GM21515 (cell line): ENCODE results near the gene RBCK1.
A peak's percentile ranks its signal among the peaks of the same experiment; 100 is the strongest.

Experiments used
- ATAC-seq: cut with Tn5 transposase; IDR thresholded peaks from one replicate; pipeline ENCODE4 v1.9.1; 2021; ENCODE audit not compliant: unreplicated experiment

RBCK1 gene

GRCh38 chr20:416950-417800 is 9.1 kb downstream of the RBCK1 start:
- no peak for ATAC-seq

GRCh38 chr20:417801-418342 is 9.8 kb downstream of the RBCK1 start:
- ATAC-seq = no peak

- no peak for ATAC-seq
Observed at GRCh38 chr20:418858-419365, 10.8 kb downstream of the RBCK1 start.

GRCh38 chr20:419556-420165 is 11.6 kb downstream of the RBCK1 start:
- ATAC-seq = no peak

GRCh38 chr20:420166-420620 is 12.1 kb downstream of the RBCK1 start:
- no peak for ATAC-seq

- no peak for ATAC-seq
Observed at GRCh38 chr20:420721-421574, 12.8 kb downstream of the RBCK1 start.

- ATAC-seq = no peak
Observed at GRCh38 chr20:421685-422250, 13.7 kb downstream of the RBCK1 start.

GRCh38 chr20:426566-426965 is 18.5 kb downstream of the RBCK1 start:
- no peak for ATAC-seq

GRCh38 chr20:427401-427800 is 19.3 kb downstream of the RBCK1 start:
- no peak for ATAC-seq

- ATAC-seq = no peak
Observed at GRCh38 chr20:427849-428657, 20.0 kb downstream of the RBCK1 start.

GRCh38 chr20:428658-429200 is 20.6 kb downstream of the RBCK1 start:
- no peak for ATAC-seq

GRCh38 chr20:430091-430999 is 22.2 kb downstream of the RBCK1 start:
- ATAC-seq = no peak

GRCh38 chr20:431012-431904 is 23.2 kb downstream of the RBCK1 start:
- ATAC-seq = no peak

GRCh38 chr20:432208-432607 is 24.1 kb downstream of the RBCK1 start:
- ATAC-seq = no peak

GRCh38 chr20:432677-433299 is 24.7 kb downstream of the RBCK1 start:
- no peak for ATAC-seq

- peak; percentile 66 for ATAC-seq
Observed at GRCh38 chr20:433300-433975, 25.3 kb downstream of the RBCK1 start.

GRCh38 chr20:434221-434620 is 26.1 kb downstream of the RBCK1 start:
- no peak for ATAC-seq
